Measurements from ENCODE around the gene FAM229A. TPM values are rescaled to one million over a fixed set of nuclear protein-coding genes. Genes with fewer than 3 reads are reported as not detected.
A peak's percentile ranks its signal among the peaks of the same experiment; 100 is the strongest.

The FAM229A gene
- total and polyA plus RNA-seq, 4 donors, result 1.6 to 3.3 (median 2.1) TPM

- H3K4me3 ChIP-seq (ENCODE audit: low read depth in 1 of 3, low read length in 3 of 3), result no peak overlapping the region
- peak overlapping the region in 1 of 2 donors; percentile 53 for H3K9ac ChIP-seq (ENCODE audit: low read depth in 1 of 2, low read length in 2 of 2)
- H3K4me1 ChIP-seq (ENCODE audit: control insufficient read depth in 4 of 4, insufficient read depth in 4 of 4, low read length in 3 of 4), result peaks cover 9 to 12% (median 10%) of the 10 kb centered on the region in 4 donors
- H3K27ac ChIP-seq (ENCODE audit: low read depth in 1 of 2, low read length in 2 of 2), result peak overlapping the region; percentile 31 to 57
- no peaks in the 10 kb centered on the region for H3K27me3 ChIP-seq (ENCODE audit: control insufficient read depth in 4 of 4, insufficient read depth in 4 of 4, low read length in 3 of 4)
- TF ChIP-seq, protein P1, sequence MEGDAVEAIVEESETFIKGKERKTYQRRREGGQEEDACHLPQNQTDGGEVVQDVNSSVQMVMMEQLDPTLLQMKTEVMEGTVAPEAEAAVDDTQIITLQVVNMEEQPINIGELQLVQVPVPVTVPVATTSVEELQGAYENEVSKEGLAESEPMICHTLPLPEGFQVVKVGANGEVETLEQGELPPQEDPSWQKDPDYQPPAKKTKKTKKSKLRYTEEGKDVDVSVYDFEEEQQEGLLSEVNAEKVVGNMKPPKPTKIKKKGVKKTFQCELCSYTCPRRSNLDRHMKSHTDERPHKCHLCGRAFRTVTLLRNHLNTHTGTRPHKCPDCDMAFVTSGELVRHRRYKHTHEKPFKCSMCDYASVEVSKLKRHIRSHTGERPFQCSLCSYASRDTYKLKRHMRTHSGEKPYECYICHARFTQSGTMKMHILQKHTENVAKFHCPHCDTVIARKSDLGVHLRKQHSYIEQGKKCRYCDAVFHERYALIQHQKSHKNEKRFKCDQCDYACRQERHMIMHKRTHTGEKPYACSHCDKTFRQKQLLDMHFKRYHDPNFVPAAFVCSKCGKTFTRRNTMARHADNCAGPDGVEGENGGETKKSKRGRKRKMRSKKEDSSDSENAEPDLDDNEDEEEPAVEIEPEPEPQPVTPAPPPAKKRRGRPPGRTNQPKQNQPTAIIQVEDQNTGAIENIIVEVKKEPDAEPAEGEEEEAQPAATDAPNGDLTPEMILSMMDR (IDR thresholded peaks at IDR 0.05; ENCODE audit: low read depth, low read length, missing input control), result no peak
- TF ChIP-seq HNF4G (IDR thresholded peaks at IDR 0.05) (peak; percentile 87), YY1 (IDR thresholded peaks at IDR 0.05) (peak; percentile 79), EGR1 (IDR thresholded peaks at IDR 0.05; ENCODE audit: low read depth in 2 of 2) (peak; percentile 35 to 36), GABPA (IDR thresholded peaks at IDR 0.05 in 1 of 2, conservative IDR thresholded peaks at IDR 0.05 in 1 of 2) (peak in 1 of 2 donors; percentile 75), HNF4A (conservative IDR thresholded peaks at IDR 0.05) (peak; percentile 92), SP1 (IDR thresholded peaks at IDR 0.05) (peak; percentile 84), TAF1 (conservative IDR thresholded peaks at IDR 0.05) (no peak), ZBTB33 (IDR thresholded peaks at IDR 0.05) (peak; percentile 54), NR2F2 (IDR thresholded peaks at IDR 0.05) (no peak), FOXA1 (IDR thresholded peaks at IDR 0.05) (peak; percentile 100), JUND (IDR thresholded peaks at IDR 0.05) (peak; percentile 62 to 64), RAD21 (IDR thresholded peaks at IDR 0.05) (peak; percentile 36 to 50), RXRA (IDR thresholded peaks at IDR 0.05) (peak; percentile 55 to 60), FOXA2 (IDR thresholded peaks at IDR 0.05) (peak; percentile 100)
- TF ChIP-seq, protein P2, sequence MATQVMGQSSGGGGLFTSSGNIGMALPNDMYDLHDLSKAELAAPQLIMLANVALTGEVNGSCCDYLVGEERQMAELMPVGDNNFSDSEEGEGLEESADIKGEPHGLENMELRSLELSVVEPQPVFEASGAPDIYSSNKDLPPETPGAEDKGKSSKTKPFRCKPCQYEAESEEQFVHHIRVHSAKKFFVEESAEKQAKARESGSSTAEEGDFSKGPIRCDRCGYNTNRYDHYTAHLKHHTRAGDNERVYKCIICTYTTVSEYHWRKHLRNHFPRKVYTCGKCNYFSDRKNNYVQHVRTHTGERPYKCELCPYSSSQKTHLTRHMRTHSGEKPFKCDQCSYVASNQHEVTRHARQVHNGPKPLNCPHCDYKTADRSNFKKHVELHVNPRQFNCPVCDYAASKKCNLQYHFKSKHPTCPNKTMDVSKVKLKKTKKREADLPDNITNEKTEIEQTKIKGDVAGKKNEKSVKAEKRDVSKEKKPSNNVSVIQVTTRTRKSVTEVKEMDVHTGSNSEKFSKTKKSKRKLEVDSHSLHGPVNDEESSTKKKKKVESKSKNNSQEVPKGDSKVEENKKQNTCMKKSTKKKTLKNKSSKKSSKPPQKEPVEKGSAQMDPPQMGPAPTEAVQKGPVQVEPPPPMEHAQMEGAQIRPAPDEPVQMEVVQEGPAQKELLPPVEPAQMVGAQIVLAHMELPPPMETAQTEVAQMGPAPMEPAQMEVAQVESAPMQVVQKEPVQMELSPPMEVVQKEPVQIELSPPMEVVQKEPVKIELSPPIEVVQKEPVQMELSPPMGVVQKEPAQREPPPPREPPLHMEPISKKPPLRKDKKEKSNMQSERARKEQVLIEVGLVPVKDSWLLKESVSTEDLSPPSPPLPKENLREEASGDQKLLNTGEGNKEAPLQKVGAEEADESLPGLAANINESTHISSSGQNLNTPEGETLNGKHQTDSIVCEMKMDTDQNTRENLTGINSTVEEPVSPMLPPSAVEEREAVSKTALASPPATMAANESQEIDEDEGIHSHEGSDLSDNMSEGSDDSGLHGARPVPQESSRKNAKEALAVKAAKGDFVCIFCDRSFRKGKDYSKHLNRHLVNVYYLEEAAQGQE (IDR thresholded peaks at IDR 0.05), result no peak
- TF ChIP-seq, protein P3, sequence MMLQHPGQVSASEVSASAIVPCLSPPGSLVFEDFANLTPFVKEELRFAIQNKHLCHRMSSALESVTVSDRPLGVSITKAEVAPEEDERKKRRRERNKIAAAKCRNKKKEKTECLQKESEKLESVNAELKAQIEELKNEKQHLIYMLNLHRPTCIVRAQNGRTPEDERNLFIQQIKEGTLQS (IDR thresholded peaks at IDR 0.05), result peak; percentile 15
- TF ChIP-seq, protein P4, sequence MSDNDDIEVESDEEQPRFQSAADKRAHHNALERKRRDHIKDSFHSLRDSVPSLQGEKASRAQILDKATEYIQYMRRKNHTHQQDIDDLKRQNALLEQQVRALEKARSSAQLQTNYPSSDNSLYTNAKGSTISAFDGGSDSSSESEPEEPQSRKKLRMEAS (IDR thresholded peaks at IDR 0.05), result peak; percentile 74
- H3K36me3 ChIP-seq (ENCODE audit: control insufficient read depth in 4 of 4, insufficient read depth in 3 of 4, low read depth in 1 of 4, low read length in 3 of 4), result peaks cover 3 to 18% (median 11%) of the 10 kb centered on the region in 4 donors
- DNase-seq (ENCODE audit: low spot score), result no peak
- H3K9me3 ChIP-seq (ENCODE audit: control insufficient read depth in 4 of 4, low read length in 3 of 4), result no peaks in the 10 kb centered on the region
- WGBS, result 10% methylated on average over 5 of the region's 5 CpGs
Measured at GRCh38 chr1:32321712-32322291, 40.5 kb downstream of the FAM229A start.
